ENCODE data around the gene FKBP14. TPM values are rescaled to one million over a fixed set of nuclear protein-coding genes. Genes with fewer than 3 reads are reported as not detected.

The FKBP14 gene
- total RNA-seq, 2 experiments from 2014 or later, result 4.3 to 5.2 TPM

DNA sequence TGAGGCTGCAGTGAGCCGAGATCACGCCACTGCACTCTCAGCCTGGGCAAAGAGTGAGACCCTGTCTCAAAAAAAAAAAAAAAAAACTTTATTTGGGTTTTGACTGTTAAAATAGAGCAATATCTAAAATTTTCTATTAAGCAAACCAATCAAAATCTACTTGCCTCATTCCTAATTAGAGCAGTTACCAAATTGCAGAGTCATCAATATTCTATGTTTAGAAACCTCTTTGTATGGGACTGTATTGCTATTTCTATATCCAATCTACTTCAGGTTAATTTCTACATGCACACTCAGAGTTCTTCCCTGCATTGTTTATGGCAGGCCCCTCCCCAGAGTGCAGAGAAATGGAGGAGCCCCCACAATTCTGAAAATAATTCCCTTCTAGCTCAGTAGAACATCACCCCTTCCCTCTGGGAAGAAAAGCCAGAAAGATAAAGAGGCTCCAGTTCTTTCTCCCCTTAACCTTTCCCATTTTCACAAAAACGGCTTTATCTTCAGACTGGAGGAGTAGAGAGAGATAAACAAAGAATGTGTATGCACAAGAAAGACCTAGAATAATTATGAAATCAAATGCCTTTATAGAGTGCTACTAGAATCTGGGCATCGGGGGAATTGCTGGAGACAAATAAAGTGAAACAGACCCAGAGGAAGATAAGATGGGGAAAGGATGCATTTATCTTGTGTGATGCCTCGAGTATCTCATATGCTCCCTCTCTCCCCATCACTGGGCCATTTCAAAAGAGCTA is 54.8 kb downstream of the FKBP14 start:
- ChIA-PET POLR2A (no interaction called here), CTCF (no interaction called here)
- intact Hi-C loops (cut with DNase I, micrococcal nuclease), result no loop called here
- no peak overlapping the region for H3K27ac ChIP-seq (ENCODE audit: low read depth in 1 of 2, low read length in 2 of 2)
- H3K4me3 ChIP-seq (ENCODE audit: low read length), result no peak overlapping the region
- Mint-ChIP-seq H3K4me3 (no peak overlapping the region), H3K4me1 (ENCODE audit: low read depth) (peaks cover 27% of the 10 kb centered on the region), H3K9me3 (no peaks in the 10 kb centered on the region), H3K27ac (no peak overlapping the region), H3K27me3 (peaks cover 11% of the 10 kb centered on the region), H3K36me3 (ENCODE audit: low read depth) (no peaks in the 10 kb centered on the region)
- H3K9me3 ChIP-seq (ENCODE audit: control insufficient read depth in 1 of 2, insufficient read depth in 1 of 2, low read length in 2 of 2), result no peaks in the 10 kb centered on the region
- DNase-seq (no peak), ATAC-seq (ENCODE audit: poor library complexity) (no peak)
- TF ChIP-seq, protein P1, sequence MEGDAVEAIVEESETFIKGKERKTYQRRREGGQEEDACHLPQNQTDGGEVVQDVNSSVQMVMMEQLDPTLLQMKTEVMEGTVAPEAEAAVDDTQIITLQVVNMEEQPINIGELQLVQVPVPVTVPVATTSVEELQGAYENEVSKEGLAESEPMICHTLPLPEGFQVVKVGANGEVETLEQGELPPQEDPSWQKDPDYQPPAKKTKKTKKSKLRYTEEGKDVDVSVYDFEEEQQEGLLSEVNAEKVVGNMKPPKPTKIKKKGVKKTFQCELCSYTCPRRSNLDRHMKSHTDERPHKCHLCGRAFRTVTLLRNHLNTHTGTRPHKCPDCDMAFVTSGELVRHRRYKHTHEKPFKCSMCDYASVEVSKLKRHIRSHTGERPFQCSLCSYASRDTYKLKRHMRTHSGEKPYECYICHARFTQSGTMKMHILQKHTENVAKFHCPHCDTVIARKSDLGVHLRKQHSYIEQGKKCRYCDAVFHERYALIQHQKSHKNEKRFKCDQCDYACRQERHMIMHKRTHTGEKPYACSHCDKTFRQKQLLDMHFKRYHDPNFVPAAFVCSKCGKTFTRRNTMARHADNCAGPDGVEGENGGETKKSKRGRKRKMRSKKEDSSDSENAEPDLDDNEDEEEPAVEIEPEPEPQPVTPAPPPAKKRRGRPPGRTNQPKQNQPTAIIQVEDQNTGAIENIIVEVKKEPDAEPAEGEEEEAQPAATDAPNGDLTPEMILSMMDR (IDR thresholded peaks at IDR 0.05), result no peak
- H3K27me3 ChIP-seq (ENCODE audit: control insufficient read depth in 1 of 2, insufficient read depth in 2 of 2, low read length in 2 of 2), result no peaks in the 10 kb centered on the region
- H3K4me1 ChIP-seq (ENCODE audit: insufficient read depth, low read length), result peaks cover 4% of the 10 kb centered on the region
- no peaks in the 10 kb centered on the region for H3K36me3 ChIP-seq (ENCODE audit: insufficient read depth, low read length)

DNA sequence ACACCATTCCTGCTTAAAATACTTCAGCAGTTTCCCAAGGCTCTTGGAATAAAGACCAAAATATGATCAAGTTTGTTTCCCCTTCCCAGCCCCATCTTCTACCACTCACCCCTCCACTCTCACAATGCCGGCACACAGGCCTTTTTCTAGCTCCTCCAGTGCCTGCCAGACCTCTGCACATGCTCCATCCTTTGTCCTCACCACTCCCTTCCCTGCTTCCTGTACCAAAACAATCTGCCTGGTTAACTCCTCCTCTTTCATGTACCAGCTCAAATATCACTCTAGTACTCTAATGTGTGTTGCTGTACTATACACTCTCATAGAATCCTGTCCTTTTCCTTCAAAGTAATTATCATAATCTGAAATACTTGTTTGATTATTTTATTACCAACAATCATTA is 56.3 kb downstream of the FKBP14 start:
- Histone ChIP-seq H3K4me1 (ENCODE audit: insufficient read depth, low read length) (peaks cover 4% of the 10 kb centered on the region), H3K36me3 (ENCODE audit: insufficient read depth, low read length) (no peaks in the 10 kb centered on the region), H3K27me3 (ENCODE audit: control insufficient read depth in 1 of 2, insufficient read depth in 2 of 2, low read length in 2 of 2) (no peaks in the 10 kb centered on the region), H3K9me3 (ENCODE audit: control insufficient read depth in 1 of 2, insufficient read depth in 1 of 2, low read length in 2 of 2) (no peaks in the 10 kb centered on the region), H3K4me3 (ENCODE audit: low read length) (no peak overlapping the region), H3K27ac (ENCODE audit: low read depth in 1 of 2, low read length in 2 of 2) (no peak overlapping the region)
- Mint-ChIP-seq H3K9me3 (no peaks in the 10 kb centered on the region), H3K4me1 (ENCODE audit: low read depth) (peaks cover 24% of the 10 kb centered on the region), H3K27ac (no peak overlapping the region), H3K36me3 (ENCODE audit: low read depth) (no peaks in the 10 kb centered on the region), H3K27me3 (peaks cover 11% of the 10 kb centered on the region), H3K4me3 (no peak overlapping the region)
- CTCF ChIA-PET, result no interaction called here
- POLR2A ChIA-PET, result interaction anchor here (1.2 to 1.3 kb wide), 2 partner anchors 8 to 18 kb away, joined by 3 read pairs; no protein-coding TSS in a partner anchor
- ATAC-seq (ENCODE audit: poor library complexity) (no peak), DNase-seq (no peak)
- TF ChIP-seq, protein P1 (IDR thresholded peaks at IDR 0.05), result no peak
- intact Hi-C loops (cut with DNase I, micrococcal nuclease), result no loop called here

DNA sequence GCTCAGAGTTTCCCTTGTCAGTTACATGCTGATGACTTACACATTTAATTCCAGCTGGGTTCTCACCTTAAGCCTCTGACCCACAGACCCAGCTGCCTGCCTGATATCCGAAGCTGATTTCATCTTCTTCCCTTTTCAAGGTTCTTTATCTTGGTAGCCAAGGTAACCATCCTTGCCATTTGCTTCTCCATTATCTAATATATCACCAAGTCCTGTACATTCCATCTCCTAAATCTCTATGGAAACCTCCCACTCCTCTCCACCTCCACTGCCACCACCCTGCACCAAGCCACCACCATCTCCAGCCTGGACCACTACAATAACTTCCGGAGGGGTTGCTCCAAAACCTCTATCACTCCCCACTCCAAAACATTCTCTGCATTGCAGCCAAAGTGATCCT is 56.8 kb downstream of the FKBP14 start:
- H3K9me3 ChIP-seq (ENCODE audit: control insufficient read depth in 1 of 2, insufficient read depth in 1 of 2, low read length in 2 of 2), result no peaks in the 10 kb centered on the region
- ChIA-PET POLR2A (interaction anchor here (1.2 to 1.3 kb wide), 2 partner anchors 8 to 18 kb away, joined by 3 read pairs; no protein-coding TSS in a partner anchor), CTCF (no interaction called here)

More for the DNA sequence above, 56.8 kb downstream of the FKBP14 start:
- Histone ChIP-seq H3K27ac (ENCODE audit: low read depth in 1 of 2, low read length in 2 of 2) (no peak overlapping the region), H3K27me3 (ENCODE audit: control insufficient read depth in 1 of 2, insufficient read depth in 2 of 2, low read length in 2 of 2) (no peaks in the 10 kb centered on the region), H3K4me1 (ENCODE audit: insufficient read depth, low read length) (peaks cover 4% of the 10 kb centered on the region), H3K36me3 (ENCODE audit: insufficient read depth, low read length) (no peaks in the 10 kb centered on the region), H3K4me3 (ENCODE audit: low read length) (no peak overlapping the region)
- DNase-seq (no peak), ATAC-seq (ENCODE audit: poor library complexity) (no peak)
- H3K4me3 Mint-ChIP-seq, result no peak overlapping the region
- H3K27ac Mint-ChIP-seq, result no peak overlapping the region
- intact Hi-C loops (cut with DNase I, micrococcal nuclease), result no loop called here
- no peaks in the 10 kb centered on the region for H3K36me3 Mint-ChIP-seq (ENCODE audit: low read depth)
- H3K27me3 Mint-ChIP-seq, result peaks cover 11% of the 10 kb centered on the region
- TF ChIP-seq, protein P1 (IDR thresholded peaks at IDR 0.05), result no peak
- no peaks in the 10 kb centered on the region for H3K9me3 Mint-ChIP-seq
- H3K4me1 Mint-ChIP-seq (ENCODE audit: low read depth), result peaks cover 24% of the 10 kb centered on the region

Data from CD4-positive, alpha-beta T cell (primary cell).